ENCODE results near the gene SLC25A31. TPM values are rescaled to one million over a fixed set of nuclear protein-coding genes. Genes with fewer than 3 reads are reported as not detected.

The SLC25A31 gene
- polyA plus RNA-seq (2012; ENCODE audit: insufficient read depth, insufficient read length, low read depth): not detected

DNA sequence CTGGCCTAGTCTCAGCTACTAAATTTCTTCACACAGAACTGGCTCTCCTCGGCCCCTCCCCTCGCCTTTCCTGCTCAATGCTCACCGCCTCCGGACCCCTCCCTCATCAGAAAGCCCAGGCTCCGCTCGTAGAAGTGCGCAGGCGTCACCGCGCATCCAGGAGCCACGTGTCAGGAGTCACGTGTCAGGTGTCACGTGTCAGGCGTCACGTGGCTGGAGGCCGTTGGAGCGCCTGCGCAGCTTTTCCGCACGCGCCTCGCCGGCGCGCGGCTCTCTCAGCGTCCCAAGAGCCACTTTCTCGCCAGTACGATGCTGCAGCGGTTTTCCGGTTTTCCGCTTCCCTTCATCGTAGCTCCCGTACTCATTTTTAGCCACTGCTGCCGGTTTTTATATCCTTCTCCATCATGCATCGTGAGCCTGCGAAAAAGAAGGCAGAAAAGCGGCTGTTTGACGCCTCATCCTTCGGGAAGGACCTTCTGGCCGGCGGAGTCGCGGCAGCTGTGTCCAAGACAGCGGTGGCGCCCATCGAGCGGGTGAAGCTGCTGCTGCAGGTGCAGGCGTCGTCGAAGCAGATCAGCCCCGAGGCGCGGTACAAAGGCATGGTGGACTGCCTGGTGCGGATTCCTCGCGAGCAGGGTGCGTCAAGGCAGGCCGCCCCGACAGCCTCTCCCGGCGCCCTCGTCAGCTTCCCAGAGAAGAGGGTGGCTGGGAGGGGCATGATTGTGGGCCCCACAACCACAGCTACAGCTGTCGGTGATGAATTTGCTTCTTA, at the start of gene SLC25A31:
Gene SLC25A31 (plus strand): TSS at position 259 of the 772 bp plus-strand sequence. CDS start 146 bp downstream, at position 405.
- no peaks in the 10 kb centered on the region for H3K36me3 ChIP-seq
- TF ChIP-seq, protein P1, sequence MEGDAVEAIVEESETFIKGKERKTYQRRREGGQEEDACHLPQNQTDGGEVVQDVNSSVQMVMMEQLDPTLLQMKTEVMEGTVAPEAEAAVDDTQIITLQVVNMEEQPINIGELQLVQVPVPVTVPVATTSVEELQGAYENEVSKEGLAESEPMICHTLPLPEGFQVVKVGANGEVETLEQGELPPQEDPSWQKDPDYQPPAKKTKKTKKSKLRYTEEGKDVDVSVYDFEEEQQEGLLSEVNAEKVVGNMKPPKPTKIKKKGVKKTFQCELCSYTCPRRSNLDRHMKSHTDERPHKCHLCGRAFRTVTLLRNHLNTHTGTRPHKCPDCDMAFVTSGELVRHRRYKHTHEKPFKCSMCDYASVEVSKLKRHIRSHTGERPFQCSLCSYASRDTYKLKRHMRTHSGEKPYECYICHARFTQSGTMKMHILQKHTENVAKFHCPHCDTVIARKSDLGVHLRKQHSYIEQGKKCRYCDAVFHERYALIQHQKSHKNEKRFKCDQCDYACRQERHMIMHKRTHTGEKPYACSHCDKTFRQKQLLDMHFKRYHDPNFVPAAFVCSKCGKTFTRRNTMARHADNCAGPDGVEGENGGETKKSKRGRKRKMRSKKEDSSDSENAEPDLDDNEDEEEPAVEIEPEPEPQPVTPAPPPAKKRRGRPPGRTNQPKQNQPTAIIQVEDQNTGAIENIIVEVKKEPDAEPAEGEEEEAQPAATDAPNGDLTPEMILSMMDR (IDR thresholded peaks at IDR 0.05; ENCODE audit: low read depth, low read length): no peak
- H3K4me1 ChIP-seq: no peaks in the 10 kb centered on the region
- no peak for DNase-seq
- H3K4me3 ChIP-seq (ENCODE audit: low read depth, low read length): no peak within 1 kb of the TSS
- no peaks in the 10 kb centered on the region for H3K9me3 ChIP-seq
- H3K27me3 ChIP-seq: no peaks in the 10 kb centered on the region

DNA sequence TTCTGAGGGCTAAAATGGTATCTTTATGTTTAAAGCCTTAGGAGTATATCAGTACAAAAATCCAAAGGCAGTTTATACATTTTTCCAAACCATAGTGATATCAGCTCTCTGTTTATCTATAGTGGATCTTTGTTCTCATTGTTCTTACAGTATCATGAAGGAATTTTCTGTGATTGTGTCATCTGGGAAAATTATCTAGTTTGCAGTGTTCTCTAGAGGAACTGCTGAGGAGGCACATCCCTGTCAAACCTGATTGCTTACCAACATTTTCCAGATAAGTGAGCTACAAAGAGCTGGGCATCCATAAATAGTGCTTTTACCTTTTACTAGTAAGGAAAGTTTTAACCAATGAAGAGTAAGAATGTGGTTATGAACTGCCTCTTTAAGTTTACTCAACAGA, 44.9 kb upstream of the SLC25A31 start:
- TF ChIP-seq, protein P1 (IDR thresholded peaks at IDR 0.05; ENCODE audit: low read depth, low read length): no peak
- H3K9me3 ChIP-seq: no peaks in the 10 kb centered on the region
- no peaks in the 10 kb centered on the region for H3K4me1 ChIP-seq
- H3K4me3 ChIP-seq (ENCODE audit: low read depth, low read length): no peak overlapping the region
- no peak for DNase-seq
- no peaks in the 10 kb centered on the region for H3K36me3 ChIP-seq
- H3K27me3 ChIP-seq: no peaks in the 10 kb centered on the region

DNA sequence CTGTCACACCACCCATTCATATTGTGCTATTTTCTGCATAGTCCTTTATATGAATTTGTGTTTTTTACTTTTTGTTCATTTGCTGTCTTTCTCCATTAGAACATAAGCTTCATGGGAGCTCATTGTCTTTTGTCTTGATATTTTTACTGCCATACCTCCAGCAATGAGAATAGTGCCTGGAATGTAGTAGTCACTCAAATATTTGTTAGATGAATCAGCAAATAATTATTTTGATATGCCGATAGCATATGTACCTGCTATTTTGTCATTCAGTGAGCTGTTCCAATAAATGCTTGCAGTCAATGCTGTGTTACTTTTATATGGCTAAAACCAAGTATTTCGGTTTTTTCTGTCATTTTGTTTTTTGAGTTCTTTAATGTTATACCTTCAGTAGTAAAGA, 43.5 kb upstream of the SLC25A31 start:
- H3K4me3 ChIP-seq (ENCODE audit: low read depth, low read length): no peak overlapping the region
- TF ChIP-seq, protein P1 (IDR thresholded peaks at IDR 0.05; ENCODE audit: low read depth, low read length): no peak
- no peak for DNase-seq

DNA sequence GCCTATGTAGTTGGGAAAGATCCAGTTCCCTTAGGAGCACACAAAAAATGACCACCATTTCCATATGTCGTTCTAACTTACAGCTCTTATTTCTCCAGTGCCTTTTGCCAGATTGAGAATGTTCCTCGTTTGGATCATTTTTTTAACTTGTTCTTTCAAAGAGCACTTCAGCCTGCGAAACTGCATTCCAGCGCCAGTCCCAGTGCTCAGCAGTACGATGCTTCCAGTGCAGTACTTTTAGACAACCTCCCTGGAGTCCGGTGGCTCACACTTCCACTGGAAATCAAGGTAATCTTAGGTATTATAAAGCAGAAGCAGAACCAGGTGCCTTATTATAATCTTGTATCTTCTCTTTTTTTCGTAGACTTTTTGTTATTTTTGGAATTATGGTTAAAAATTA, 42.6 kb upstream of the SLC25A31 start:
- Histone ChIP-seq H3K9me3 (no peaks in the 10 kb centered on the region), H3K4me1 (no peaks in the 10 kb centered on the region), H3K4me3 (ENCODE audit: low read depth, low read length) (no peak overlapping the region), H3K36me3 (no peaks in the 10 kb centered on the region; the same call in 1 of the 2 replicates), H3K27me3 (no peaks in the 10 kb centered on the region)
- no peak for DNase-seq
- TF ChIP-seq, protein P1 (IDR thresholded peaks at IDR 0.05; ENCODE audit: low read depth, low read length): no peak

More for the DNA sequence above, 43.5 kb upstream of the SLC25A31 start:
- Histone ChIP-seq H3K9me3 (no peaks in the 10 kb centered on the region), H3K4me1 (no peaks in the 10 kb centered on the region), H3K27me3 (no peaks in the 10 kb centered on the region), H3K36me3 (no peaks in the 10 kb centered on the region; the same call in 1 of the 2 replicates)

DNA sequence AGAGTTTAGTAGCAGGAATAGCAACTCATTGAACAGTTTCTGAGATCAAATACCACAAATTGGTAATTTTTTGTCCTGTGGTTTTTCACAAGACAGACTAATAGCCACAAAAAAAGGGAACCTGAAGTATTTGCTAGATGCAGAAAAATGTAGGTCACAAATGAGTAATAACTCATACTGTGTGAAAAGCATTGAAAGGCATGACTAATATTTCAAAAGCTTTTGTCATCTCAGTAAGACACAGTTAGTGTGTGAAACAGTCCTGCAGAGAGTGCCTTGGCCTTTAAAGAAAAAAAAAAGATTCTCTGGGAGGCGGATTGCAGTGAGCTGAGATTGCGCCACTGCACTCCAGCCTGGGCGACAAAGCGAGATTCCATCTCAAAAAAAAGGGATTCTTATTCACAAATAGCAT, 31.4 kb upstream of the SLC25A31 start:
- TF ChIP-seq, protein P1 (IDR thresholded peaks at IDR 0.05; ENCODE audit: low read depth, low read length): no peak
- DNase-seq: no peak
- Histone ChIP-seq H3K36me3 (no peaks in the 10 kb centered on the region), H3K4me1 (no peaks in the 10 kb centered on the region), H3K9me3 (no peaks in the 10 kb centered on the region), H3K27me3 (no peaks in the 10 kb centered on the region), H3K4me3 (ENCODE audit: low read depth, low read length) (no peak overlapping the region)

DNA sequence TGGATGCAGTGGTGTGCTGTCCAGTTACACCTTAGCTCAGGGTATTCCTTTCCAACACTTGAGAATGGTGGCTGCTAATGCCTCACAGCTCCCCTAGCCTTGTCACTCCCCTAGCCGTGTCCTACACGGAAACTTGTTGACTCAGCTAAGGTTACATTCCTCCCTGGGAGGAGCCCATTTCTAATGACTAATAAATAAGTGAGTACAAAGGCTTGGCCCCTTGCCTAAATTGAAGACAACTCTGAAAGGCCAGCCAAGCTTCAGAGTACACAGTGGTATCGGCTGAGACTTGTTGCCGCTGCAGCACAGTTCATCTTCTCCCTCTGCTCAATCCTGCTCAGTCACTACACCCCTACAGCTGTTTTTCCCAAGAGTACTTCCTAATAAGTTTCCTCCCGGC, 21.2 kb upstream of the SLC25A31 start:
- TF ChIP-seq, protein P1 (IDR thresholded peaks at IDR 0.05; ENCODE audit: low read depth, low read length): no peak
- DNase-seq: no peak
- H3K9me3 ChIP-seq: no peaks in the 10 kb centered on the region
- no peaks in the 10 kb centered on the region for H3K27me3 ChIP-seq
- no peak overlapping the region for H3K4me3 ChIP-seq (ENCODE audit: low read depth, low read length)
- no peaks in the 10 kb centered on the region for H3K4me1 ChIP-seq
- peaks cover 5% of the 10 kb centered on the region; the same call in 1 of the 2 replicates for H3K36me3 ChIP-seq

All from BE2C (cell line).